HFF-Myc (cell line): ENCODE measurements around the gene SALL3.
A peak's percentile ranks its signal among the peaks of the same experiment; 100 is the strongest.

Experiments
- DNase-seq: peaks from one replicate; pipeline ENCODE4 v3.0.0-alpha.2; 2011; ENCODE audit warnings: low read depth; ENCODE audit errors: extremely low read depth
- H3K4me3 ChIP-seq: replicated peaks from 2 replicates; pipeline ENCODE4 v1.5.1; 2011; ENCODE audit warnings: low read depth, mild to moderate bottlenecking, control low read depth, low read length
- TF ChIP-seq, protein P1 (sequence below): IDR thresholded peaks from 2 replicates; pipeline ENCODE4 v1.5.1; 2012; ENCODE audit warnings: mild to moderate bottlenecking, low read depth, low read length, control low read depth; ENCODE audit errors: missing control alignments

Gene SALL3

DNA sequence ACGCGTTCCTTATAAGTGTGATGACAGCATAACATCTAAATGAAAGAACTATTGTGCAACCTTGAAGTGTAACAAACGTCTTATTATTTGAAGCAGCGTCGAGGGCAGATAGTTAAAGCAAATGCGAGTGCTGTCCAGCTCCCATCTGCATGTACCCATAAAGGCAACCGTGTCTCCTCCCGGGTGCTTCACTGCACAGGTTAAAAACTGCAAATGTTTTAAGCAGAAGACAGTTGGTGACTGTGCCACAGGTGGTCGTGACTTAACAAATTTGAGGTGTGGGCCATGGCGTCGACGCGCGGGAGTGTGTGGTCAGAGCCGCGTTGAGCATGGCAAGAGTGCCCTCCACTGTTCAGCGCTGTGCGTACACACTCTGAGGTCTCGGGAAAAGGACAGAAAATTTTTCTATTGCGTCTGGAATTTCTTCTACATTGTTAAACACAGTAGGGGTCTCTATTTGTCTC lies 6.4 kb downstream of the SALL3 start:
- H3K4me3 ChIP-seq = no peak overlapping the region
- DNase-seq = no peak
- TF ChIP-seq, protein P1, sequence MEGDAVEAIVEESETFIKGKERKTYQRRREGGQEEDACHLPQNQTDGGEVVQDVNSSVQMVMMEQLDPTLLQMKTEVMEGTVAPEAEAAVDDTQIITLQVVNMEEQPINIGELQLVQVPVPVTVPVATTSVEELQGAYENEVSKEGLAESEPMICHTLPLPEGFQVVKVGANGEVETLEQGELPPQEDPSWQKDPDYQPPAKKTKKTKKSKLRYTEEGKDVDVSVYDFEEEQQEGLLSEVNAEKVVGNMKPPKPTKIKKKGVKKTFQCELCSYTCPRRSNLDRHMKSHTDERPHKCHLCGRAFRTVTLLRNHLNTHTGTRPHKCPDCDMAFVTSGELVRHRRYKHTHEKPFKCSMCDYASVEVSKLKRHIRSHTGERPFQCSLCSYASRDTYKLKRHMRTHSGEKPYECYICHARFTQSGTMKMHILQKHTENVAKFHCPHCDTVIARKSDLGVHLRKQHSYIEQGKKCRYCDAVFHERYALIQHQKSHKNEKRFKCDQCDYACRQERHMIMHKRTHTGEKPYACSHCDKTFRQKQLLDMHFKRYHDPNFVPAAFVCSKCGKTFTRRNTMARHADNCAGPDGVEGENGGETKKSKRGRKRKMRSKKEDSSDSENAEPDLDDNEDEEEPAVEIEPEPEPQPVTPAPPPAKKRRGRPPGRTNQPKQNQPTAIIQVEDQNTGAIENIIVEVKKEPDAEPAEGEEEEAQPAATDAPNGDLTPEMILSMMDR = peak; percentile 48

DNA sequence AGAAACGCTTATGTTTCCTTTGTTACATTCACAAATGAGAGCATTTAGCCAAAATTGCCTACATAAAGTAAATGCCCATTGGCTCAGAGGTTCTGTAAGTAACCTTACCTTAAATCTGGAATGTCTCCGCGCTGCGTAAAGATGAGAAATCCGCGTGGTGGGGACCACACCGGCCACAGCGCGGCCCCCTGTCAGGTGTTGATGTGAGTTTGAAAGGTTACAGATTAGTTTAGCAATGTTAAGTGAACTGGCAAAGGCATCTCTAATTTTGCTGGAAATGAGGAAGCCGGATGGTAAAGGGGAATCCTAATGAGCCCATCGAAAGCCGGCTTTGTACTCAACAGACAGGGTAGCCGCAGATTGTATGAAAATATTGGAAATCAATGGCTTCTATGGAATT lies 11.8 kb downstream of the SALL3 start:
- H3K4me3 ChIP-seq = no peak overlapping the region
- TF ChIP-seq, protein P1 = no peak
- no peak for DNase-seq

- DNase-seq = no peak
- no peak overlapping the region for H3K4me3 ChIP-seq
- TF ChIP-seq, protein P1 = no peak
These were observed 12.7 kb downstream of the SALL3 start for GRCh38 chr18:78992041-78993011.

DNA sequence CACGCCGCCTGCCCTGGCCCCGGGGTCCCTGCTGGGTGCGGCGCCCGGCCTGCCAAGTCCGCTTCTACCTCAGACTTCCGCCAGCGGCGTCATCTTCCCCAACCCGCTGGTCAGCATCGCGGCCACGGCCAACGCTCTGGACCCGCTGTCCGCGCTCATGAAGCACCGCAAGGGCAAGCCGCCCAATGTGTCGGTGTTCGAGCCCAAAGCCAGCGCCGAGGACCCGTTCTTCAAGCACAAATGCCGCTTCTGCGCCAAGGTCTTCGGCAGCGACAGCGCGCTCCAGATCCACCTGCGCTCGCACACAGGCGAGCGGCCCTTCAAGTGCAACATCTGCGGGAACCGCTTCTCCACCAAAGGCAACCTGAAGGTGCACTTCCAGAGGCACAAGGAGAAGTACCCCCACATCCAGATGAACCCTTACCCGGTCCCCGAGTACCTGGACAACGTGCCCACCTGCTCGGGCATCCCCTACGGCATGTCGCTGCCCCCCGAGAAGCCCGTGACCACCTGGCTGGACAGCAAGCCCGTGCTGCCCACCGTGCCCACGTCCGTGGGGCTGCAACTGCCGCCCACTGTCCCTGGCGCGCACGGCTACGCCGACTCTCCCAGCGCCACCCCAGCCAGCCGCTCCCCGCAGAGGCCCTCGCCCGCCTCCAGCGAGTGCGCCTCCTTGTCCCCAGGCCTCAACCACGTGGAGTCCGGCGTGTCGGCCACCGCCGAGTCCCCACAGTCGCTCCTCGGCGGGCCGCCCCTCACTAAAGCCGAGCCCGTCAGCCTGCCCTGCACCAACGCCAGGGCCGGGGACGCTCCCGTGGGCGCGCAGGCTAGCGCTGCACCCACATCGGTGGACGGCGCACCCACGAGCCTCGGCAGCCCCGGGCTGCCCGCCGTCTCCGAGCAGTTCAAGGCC lies 13.7 kb downstream of the SALL3 start:
- TF ChIP-seq, protein P1 = no peak
- no peak for DNase-seq
- H3K4me3 ChIP-seq = no peak overlapping the region

GRCh38 chr18:78994000-78994399 lies 14.4 kb downstream of the SALL3 start:
- no peak overlapping the region for H3K4me3 ChIP-seq
- DNase-seq = no peak
- TF ChIP-seq, protein P1 = no peak

DNA sequence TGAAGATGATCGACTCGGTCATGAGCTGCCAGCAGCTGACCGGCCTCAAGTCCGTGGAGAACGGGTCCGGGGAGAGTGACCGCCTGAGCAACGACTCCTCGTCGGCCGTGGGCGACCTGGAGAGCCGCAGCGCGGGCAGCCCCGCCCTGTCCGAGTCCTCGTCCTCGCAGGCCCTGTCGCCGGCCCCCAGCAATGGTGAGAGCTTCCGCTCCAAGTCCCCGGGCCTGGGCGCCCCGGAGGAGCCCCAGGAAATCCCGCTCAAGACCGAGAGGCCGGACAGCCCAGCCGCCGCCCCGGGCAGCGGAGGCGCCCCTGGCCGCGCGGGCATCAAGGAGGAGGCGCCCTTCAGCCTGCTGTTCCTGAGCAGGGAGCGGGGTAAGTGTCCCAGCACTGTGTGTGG lies 14.9 kb downstream of the SALL3 start:
- no peak overlapping the region for H3K4me3 ChIP-seq
- TF ChIP-seq, protein P1 = no peak
- DNase-seq = no peak
